Nephron progenitor cell (in vitro differentiated cells): ENCODE data around the gene TFR2.

Experiments used
- DNase-seq: peaks from one replicate; pipeline ENCODE4 v3.0.0; 2021
- H3K27ac Mint-ChIP-seq: 2 replicates; pipeline ENCODE4 v1.8.0; 2021; ENCODE audit warnings: mild to moderate bottlenecking, moderate library complexity, mixed read lengths
- H3K27me3 Mint-ChIP-seq: 2 replicates; pipeline ENCODE4 v1.8.0; 2021; ENCODE audit warnings: mild to moderate bottlenecking, low read depth, mixed read lengths; ENCODE audit not compliant: poor library complexity
- H3K36me3 Mint-ChIP-seq: 2 replicates; pipeline ENCODE4 v1.8.0; 2021; ENCODE audit warnings: low read depth, mixed read lengths
- H3K4me1 Mint-ChIP-seq: 2 replicates; pipeline ENCODE4 v1.8.0; 2021; ENCODE audit warnings: mixed read lengths
- H3K4me3 Mint-ChIP-seq: 2 replicates; pipeline ENCODE4 v1.8.0; 2021; ENCODE audit warnings: mild to moderate bottlenecking, moderate library complexity, mixed read lengths
- H3K9me3 Mint-ChIP-seq: 2 replicates; pipeline ENCODE4 v1.8.0; 2021; ENCODE audit warnings: mild to moderate bottlenecking, moderate library complexity, mixed read lengths
- CTCF ChIP-seq: fragments of 200-600 bp; sonication (generic); IDR thresholded peaks from 2 replicates; pipeline ENCODE4 v1.5.0; 2021; ENCODE audit warnings: antibody characterized with exemption

Gene TFR2

GRCh38 chr7:100675581-100676350, 34.4 kb upstream of the TFR2 start:
- DNase-seq: peak; percentile 71
- Mint-ChIP-seq H3K36me3 (peaks cover 14% of the 10 kb centered on the region), H3K9me3 (no peaks in the 10 kb centered on the region), H3K27me3 (peaks cover 24% of the 10 kb centered on the region), H3K4me1 (peaks cover 29% of the 10 kb centered on the region), H3K4me3 (peak overlapping the region; percentile 57), H3K27ac (no peak overlapping the region)
- TF ChIP-seq CTCF: no peak

- peak; percentile 60 for DNase-seq
- Mint-ChIP-seq H3K27ac (no peak overlapping the region), H3K4me1 (peaks cover 26% of the 10 kb centered on the region), H3K27me3 (peaks cover 31% of the 10 kb centered on the region), H3K36me3 (peaks cover 11% of the 10 kb centered on the region), H3K9me3 (no peaks in the 10 kb centered on the region), H3K4me3 (peak overlapping the region; percentile 92)
- TF ChIP-seq CTCF: no peak
Observed at GRCh38 chr7:100675105-100675451, 33.7 kb upstream of the TFR2 start.

GRCh38 chr7:100674411-100675104, 33.2 kb upstream of the TFR2 start:
- peak; percentile 56 for DNase-seq
- H3K4me3 Mint-ChIP-seq: peak overlapping the region; percentile 92
- H3K9me3 Mint-ChIP-seq: no peaks in the 10 kb centered on the region

GRCh38 chr7:100673942-100674410, 32.6 kb upstream of the TFR2 start:
- peaks cover 17% of the 10 kb centered on the region for H3K4me1 Mint-ChIP-seq
- TF ChIP-seq CTCF: no peak

More at GRCh38 chr7:100674411-100675104, 33.2 kb upstream of the TFR2 start:
- H3K36me3 Mint-ChIP-seq: peaks cover 8% of the 10 kb centered on the region
- H3K4me1 Mint-ChIP-seq: peaks cover 22% of the 10 kb centered on the region
- peaks cover 36% of the 10 kb centered on the region for H3K27me3 Mint-ChIP-seq
- H3K27ac Mint-ChIP-seq: peak overlapping the region; percentile 59
- TF ChIP-seq CTCF: no peak

GRCh38 chr7:100673302-100673941, 32.1 kb upstream of the TFR2 start, which contains the start of gene GNB2:
GNB2 (plus strand) TSS chr7:100673740; CDS start chr7:100676266, 2,526 bp downstream.
- Mint-ChIP-seq H3K36me3 (peaks cover 7% of the 10 kb centered on the region), H3K4me1 (peaks cover 16% of the 10 kb centered on the region), H3K27me3 (peaks cover 43% of the 10 kb centered on the region), H3K4me3 (peak within 1 kb of the TSS; percentile 92), H3K9me3 (no peaks in the 10 kb centered on the region), H3K27ac (peak within 1 kb of the TSS; percentile 99)
- DNase-seq: peak; percentile 100
- no peak for TF ChIP-seq CTCF

More at GRCh38 chr7:100673942-100674410, 32.6 kb upstream of the TFR2 start:
- peak; percentile 46 for DNase-seq
- Mint-ChIP-seq H3K4me3 (peak overlapping the region; percentile 92), H3K27ac (peak overlapping the region; percentile 59), H3K36me3 (peaks cover 8% of the 10 kb centered on the region), H3K9me3 (no peaks in the 10 kb centered on the region), H3K27me3 (peaks cover 42% of the 10 kb centered on the region)
